NB4 (cell line): ENCODE results near the gene AGA.

Experiments
- CTCF ChIP-seq: IDR thresholded peaks from one replicate; pipeline ENCODE4 v1.5.1; 2012; ENCODE audit warnings: low read depth, low read length
- MAX ChIP-seq: IDR thresholded peaks from 2 replicates; pipeline ENCODE4 v1.6.1; 2011; ENCODE audit warnings: low read depth, low read length
- MYC ChIP-seq: IDR thresholded peaks from 2 replicates; pipeline ENCODE4 v1.6.1; 2011; ENCODE audit warnings: low read depth, low read length
- POLR2A ChIP-seq: IDR thresholded peaks from 2 replicates; pipeline ENCODE4 v1.6.1; 2011; ENCODE audit warnings: mild to moderate bottlenecking; ENCODE audit not compliant: insufficient read length; ENCODE audit errors: extremely low read depth

- no peak for TF ChIP-seq POLR2A
- TF ChIP-seq CTCF, result no peak
- no peak for TF ChIP-seq MAX
- no peak for TF ChIP-seq MYC
These were observed 28.6 kb downstream of the AGA start for GRCh38 chr4:177413656-177414055.
